ENCODE data around the gene LPCAT3.

Gene LPCAT3

GRCh38 chr12:6941782-6942181 lies 76.5 kb downstream of the LPCAT3 start:
- no peak overlapping the region for H3K27ac ChIP-seq (ENCODE audit: low read length)
- peaks cover 20 to 47% of the 10 kb centered on the region in 2 donors for H3K4me1 ChIP-seq (ENCODE audit: control insufficient read depth in 1 of 2, insufficient read depth in 2 of 2, low read length in 2 of 2)
- peaks cover 12 to 14% of the 10 kb centered on the region in 2 donors for H3K36me3 ChIP-seq (ENCODE audit: control insufficient read depth in 1 of 2, insufficient read depth in 2 of 2, low read length in 2 of 2)
- no peaks in the 10 kb centered on the region for H3K9me3 ChIP-seq (ENCODE audit: control insufficient read depth in 1 of 2, low read length in 2 of 2)
- no peak overlapping the region for H3K4me3 ChIP-seq (ENCODE audit: low read depth in 1 of 2, low read length in 2 of 2)
- H3K27me3 ChIP-seq (ENCODE audit: low read depth, low read length), result no peaks in the 10 kb centered on the region

GRCh38 chr12:6941267-6941666 lies 77.0 kb downstream of the LPCAT3 start:
- peaks cover 18 to 49% of the 10 kb centered on the region in 2 donors for H3K4me1 ChIP-seq (ENCODE audit: control insufficient read depth in 1 of 2, insufficient read depth in 2 of 2, low read length in 2 of 2)
- no peak overlapping the region for H3K27ac ChIP-seq (ENCODE audit: low read length)
- H3K9me3 ChIP-seq (ENCODE audit: control insufficient read depth in 1 of 2, low read length in 2 of 2), result no peaks in the 10 kb centered on the region
- no peak overlapping the region for H3K4me3 ChIP-seq (ENCODE audit: low read depth in 1 of 2, low read length in 2 of 2)
- H3K36me3 ChIP-seq (ENCODE audit: control insufficient read depth in 1 of 2, insufficient read depth in 2 of 2, low read length in 2 of 2), result peaks cover 12 to 14% of the 10 kb centered on the region in 2 donors
- H3K27me3 ChIP-seq (ENCODE audit: low read depth, low read length), result no peaks in the 10 kb centered on the region

GRCh38 chr12:6939191-6939540 lies 79.1 kb downstream of the LPCAT3 start:
- Histone ChIP-seq H3K9me3 (ENCODE audit: control insufficient read depth in 1 of 2, low read length in 2 of 2) (no peaks in the 10 kb centered on the region), H3K36me3 (ENCODE audit: control insufficient read depth in 1 of 2, insufficient read depth in 2 of 2, low read length in 2 of 2) (peaks cover 24 to 30% of the 10 kb centered on the region in 2 donors), H3K4me1 (ENCODE audit: control insufficient read depth in 1 of 2, insufficient read depth in 2 of 2, low read length in 2 of 2) (peaks cover 5 to 42% of the 10 kb centered on the region in 2 donors), H3K4me3 (ENCODE audit: low read depth in 1 of 2, low read length in 2 of 2) (no peak overlapping the region), H3K27ac (ENCODE audit: low read length) (no peak overlapping the region), H3K27me3 (ENCODE audit: low read depth, low read length) (no peaks in the 10 kb centered on the region)

GRCh38 chr12:6938353-6939190 lies 79.7 kb downstream of the LPCAT3 start:
- Histone ChIP-seq H3K27ac (ENCODE audit: low read length) (peak overlapping the region; percentile 67), H3K27me3 (ENCODE audit: low read depth, low read length) (no peaks in the 10 kb centered on the region), H3K9me3 (ENCODE audit: control insufficient read depth in 1 of 2, low read length in 2 of 2) (no peaks in the 10 kb centered on the region), H3K4me3 (ENCODE audit: low read depth in 1 of 2, low read length in 2 of 2) (peak overlapping the region; percentile 62 to 74), H3K4me1 (ENCODE audit: control insufficient read depth in 1 of 2, insufficient read depth in 2 of 2, low read length in 2 of 2) (peaks cover 8 to 48% of the 10 kb centered on the region in 2 donors), H3K36me3 (ENCODE audit: control insufficient read depth in 1 of 2, insufficient read depth in 2 of 2, low read length in 2 of 2) (peaks cover 24 to 35% of the 10 kb centered on the region in 2 donors)

- Histone ChIP-seq H3K36me3 (ENCODE audit: control insufficient read depth in 1 of 2, insufficient read depth in 2 of 2, low read length in 2 of 2) (peaks cover 24 to 35% of the 10 kb centered on the region in 2 donors), H3K27ac (ENCODE audit: low read length) (peak overlapping the region; percentile 67), H3K4me3 (ENCODE audit: low read depth in 1 of 2, low read length in 2 of 2) (peak overlapping the region; percentile 62 to 74), H3K4me1 (ENCODE audit: control insufficient read depth in 1 of 2, insufficient read depth in 2 of 2, low read length in 2 of 2) (peaks cover 10 to 51% of the 10 kb centered on the region in 2 donors), H3K9me3 (ENCODE audit: control insufficient read depth in 1 of 2, low read length in 2 of 2) (no peaks in the 10 kb centered on the region), H3K27me3 (ENCODE audit: low read depth, low read length) (no peaks in the 10 kb centered on the region)
These were observed 80.6 kb downstream of the LPCAT3 start for GRCh38 chr12:6937481-6938352.

GRCh38 chr12:6936636-6937480 lies 81.4 kb downstream of the LPCAT3 start:
- Histone ChIP-seq H3K36me3 (ENCODE audit: control insufficient read depth in 1 of 2, insufficient read depth in 2 of 2, low read length in 2 of 2) (peaks cover 24 to 35% of the 10 kb centered on the region in 2 donors), H3K27ac (ENCODE audit: low read length) (peak overlapping the region; percentile 45), H3K9me3 (ENCODE audit: control insufficient read depth in 1 of 2, low read length in 2 of 2) (no peaks in the 10 kb centered on the region), H3K27me3 (ENCODE audit: low read depth, low read length) (no peaks in the 10 kb centered on the region), H3K4me1 (ENCODE audit: control insufficient read depth in 1 of 2, insufficient read depth in 2 of 2, low read length in 2 of 2) (peaks cover 10 to 53% of the 10 kb centered on the region in 2 donors), H3K4me3 (ENCODE audit: low read depth in 1 of 2, low read length in 2 of 2) (peak overlapping the region; percentile 62 to 74)

- H3K27me3 ChIP-seq (ENCODE audit: low read depth, low read length), result no peaks in the 10 kb centered on the region
- peaks cover 18 to 33% of the 10 kb centered on the region in 2 donors for H3K36me3 ChIP-seq (ENCODE audit: control insufficient read depth in 1 of 2, insufficient read depth in 2 of 2, low read length in 2 of 2)
- no peaks in the 10 kb centered on the region for H3K9me3 ChIP-seq (ENCODE audit: control insufficient read depth in 1 of 2, low read length in 2 of 2)
- H3K4me3 ChIP-seq (ENCODE audit: low read depth in 1 of 2, low read length in 2 of 2), result no peak overlapping the region
- no peak overlapping the region for H3K27ac ChIP-seq (ENCODE audit: low read length)
- H3K4me1 ChIP-seq (ENCODE audit: control insufficient read depth in 1 of 2, insufficient read depth in 2 of 2, low read length in 2 of 2), result peaks cover 10 to 54% of the 10 kb centered on the region in 2 donors
These were observed 82.1 kb downstream of the LPCAT3 start for GRCh38 chr12:6936194-6936635.

- Histone ChIP-seq H3K4me3 (ENCODE audit: low read depth in 1 of 2, low read length in 2 of 2) (no peak overlapping the region), H3K27me3 (ENCODE audit: low read depth, low read length) (no peaks in the 10 kb centered on the region), H3K27ac (ENCODE audit: low read length) (no peak overlapping the region), H3K36me3 (ENCODE audit: control insufficient read depth in 1 of 2, insufficient read depth in 2 of 2, low read length in 2 of 2) (peaks cover 12 to 27% of the 10 kb centered on the region in 2 donors), H3K9me3 (ENCODE audit: control insufficient read depth in 1 of 2, low read length in 2 of 2) (no peaks in the 10 kb centered on the region), H3K4me1 (ENCODE audit: control insufficient read depth in 1 of 2, insufficient read depth in 2 of 2, low read length in 2 of 2) (peaks cover 10 to 59% of the 10 kb centered on the region in 2 donors)
These were observed 82.7 kb downstream of the LPCAT3 start for GRCh38 chr12:6935371-6936193.

- Histone ChIP-seq H3K27me3 (ENCODE audit: low read depth, low read length) (no peaks in the 10 kb centered on the region), H3K4me3 (ENCODE audit: low read depth in 1 of 2, low read length in 2 of 2) (no peak overlapping the region), H3K4me1 (ENCODE audit: control insufficient read depth in 1 of 2, insufficient read depth in 2 of 2, low read length in 2 of 2) (peaks cover 15 to 68% of the 10 kb centered on the region in 2 donors), H3K36me3 (ENCODE audit: control insufficient read depth in 1 of 2, insufficient read depth in 2 of 2, low read length in 2 of 2) (peaks cover 10 to 23% of the 10 kb centered on the region in 2 donors), H3K27ac (ENCODE audit: low read length) (peak overlapping the region; percentile 28), H3K9me3 (ENCODE audit: control insufficient read depth in 1 of 2, low read length in 2 of 2) (no peaks in the 10 kb centered on the region)
These were observed 84.2 kb downstream of the LPCAT3 start for GRCh38 chr12:6934110-6934509.

- H3K27ac ChIP-seq (ENCODE audit: low read length), result no peak overlapping the region
- H3K36me3 ChIP-seq (ENCODE audit: control insufficient read depth in 1 of 2, insufficient read depth in 2 of 2, low read length in 2 of 2), result peaks cover 10 to 23% of the 10 kb centered on the region in 2 donors
- peaks cover 9 to 59% of the 10 kb centered on the region in 2 donors for H3K4me1 ChIP-seq (ENCODE audit: control insufficient read depth in 1 of 2, insufficient read depth in 2 of 2, low read length in 2 of 2)
- H3K4me3 ChIP-seq (ENCODE audit: low read depth in 1 of 2, low read length in 2 of 2), result no peak overlapping the region
- no peaks in the 10 kb centered on the region for H3K27me3 ChIP-seq (ENCODE audit: low read depth, low read length)
- H3K9me3 ChIP-seq (ENCODE audit: control insufficient read depth in 1 of 2, low read length in 2 of 2), result no peaks in the 10 kb centered on the region
These were observed 85.5 kb downstream of the LPCAT3 start for GRCh38 chr12:6932766-6933165.
